NCI-H146 treated with DMSO at 0.1 percent for 48 hours (cell line): ENCODE data around the gene USP48.

Source experiments
- DNase-seq: peaks from one replicate; lab custom pipeline; 2025; ENCODE audit not compliant: unreplicated experiment; lab: John Stamatoyannopoulos, UW

Gene USP48

GRCh38 chr1:21655259-21655658 lies 127.7 kb downstream of the USP48 start:
- DNase-seq, result no peak

- DNase-seq, result no peak
Measured at GRCh38 chr1:21654209-21654608, 128.7 kb downstream of the USP48 start.

GRCh38 chr1:21653744-21654100 lies 129.2 kb downstream of the USP48 start:
- no peak for DNase-seq

- no peak for DNase-seq
Measured at GRCh38 chr1:21652937-21653743, 129.8 kb downstream of the USP48 start.

- DNase-seq, result no peak
Measured at GRCh38 chr1:21652101-21652936, 130.6 kb downstream of the USP48 start.

GRCh38 chr1:21651214-21652042 lies 131.5 kb downstream of the USP48 start:
- no peak for DNase-seq

GRCh38 chr1:21650400-21650799 lies 132.5 kb downstream of the USP48 start:
- no peak for DNase-seq

- no peak for DNase-seq
Measured at GRCh38 chr1:21649315-21649714, 133.6 kb downstream of the USP48 start.

- no peak for DNase-seq
Measured at GRCh38 chr1:21648791-21649190, 134.2 kb downstream of the USP48 start.

GRCh38 chr1:21648352-21648730 lies 134.6 kb downstream of the USP48 start:
- no peak for DNase-seq

- DNase-seq, result no peak
Measured at GRCh38 chr1:21647431-21648351, 135.3 kb downstream of the USP48 start.

GRCh38 chr1:21645550-21645949 lies 137.4 kb downstream of the USP48 start:
- DNase-seq, result no peak

GRCh38 chr1:21644906-21645305 lies 138.0 kb downstream of the USP48 start:
- DNase-seq, result no peak

GRCh38 chr1:21644348-21644747 lies 138.6 kb downstream of the USP48 start:
- no peak for DNase-seq

- no peak for DNase-seq
Measured at GRCh38 chr1:21643624-21644023, 139.3 kb downstream of the USP48 start.

GRCh38 chr1:21641967-21642739 lies 140.8 kb downstream of the USP48 start:
- no peak for DNase-seq

GRCh38 chr1:21641537-21641936 lies 141.4 kb downstream of the USP48 start:
- DNase-seq, result no peak

GRCh38 chr1:21641076-21641475 lies 141.9 kb downstream of the USP48 start:
- DNase-seq, result no peak

GRCh38 chr1:21640653-21641052 lies 142.3 kb downstream of the USP48 start:
- DNase-seq, result no peak

GRCh38 chr1:21639594-21640041 lies 143.3 kb downstream of the USP48 start:
- DNase-seq, result no peak
